OCI-LY3 (cell line): Measurements from ENCODE around the gene DPP6.

Source experiments
- H2AFZ ChIP-seq: fragments of 200-600, 300-600 bp; shearing (Covaris generic); 2 replicates; pipeline ENCODE4 v1.6.0; 2014; ENCODE audit warnings: antibody characterized with exemption, low read depth, low read length
- H3K27ac ChIP-seq: fragments of 200-600, 300-600 bp; sonication (generic); 2 replicates; pipeline ENCODE4 v1.5.1; 2014; ENCODE audit warnings: mild to moderate bottlenecking, low read length, moderate library complexity, mixed read lengths
- H3K27me3 ChIP-seq: fragments of 200-600, 300-600 bp; sonication (generic); 2 replicates; pipeline ENCODE4 v1.6.1; 2014; ENCODE audit warnings: low read depth, low read length, mixed read lengths
- H3K36me3 ChIP-seq: fragments of 200-600, 300-600 bp; sonication (generic); replicated peaks from 2 replicates; pipeline ENCODE3; 2014; ENCODE audit warnings: low read depth, low read length, mixed read lengths
- H3K4me1 ChIP-seq: fragments of 300-600, 200-600 bp; sonication (generic); 2 replicates; pipeline ENCODE4 v1.6.1; 2014; ENCODE audit warnings: low read length, mixed read lengths
- H3K4me2 ChIP-seq: fragments of 200-600, 300-600 bp; sonication (generic); 2 replicates; pipeline ENCODE4 v1.6.1; 2014; ENCODE audit warnings: low read length, mixed read lengths
- H3K4me3 ChIP-seq: fragments of 300-600, 200-600 bp; sonication (generic); 2 replicates; pipeline ENCODE4 v1.5.1; 2014; ENCODE audit warnings: antibody characterized with exemption, mild to moderate bottlenecking, low read length, moderate library complexity
- H3K79me2 ChIP-seq: fragments of 300-600, 200-600 bp; shearing (Covaris generic); 2 replicates; pipeline ENCODE4 v1.6.1; 2014; ENCODE audit warnings: mild to moderate bottlenecking, low read length, mixed read lengths
- H3K9ac ChIP-seq: fragments of 300-600, 200-600 bp; shearing (Covaris generic); 2 replicates; pipeline ENCODE4 v1.6.0; 2014; ENCODE audit warnings: mild to moderate bottlenecking, low read length, moderate library complexity
- H3K9me3 ChIP-seq: fragments of 200-600, 300-600 bp; shearing (Covaris generic); 2 replicates; pipeline ENCODE4 v1.6.1; 2014; ENCODE audit warnings: low read length, mixed read lengths; ENCODE audit not compliant: insufficient read depth
- H4K20me1 ChIP-seq: fragments of 200-600, 300-600 bp; sonication (generic); 2 replicates; pipeline ENCODE4 v1.6.1; 2016; ENCODE audit warnings: low read length, mixed read lengths; ENCODE audit not compliant: insufficient read depth
- EZH2phosphoT487 ChIP-seq: fragments of 200-600 bp; shearing (Covaris generic); IDR thresholded peaks from 2 replicates; pipeline ENCODE4 v1.6.1; 2018; ENCODE audit warnings: antibody characterized with exemption, mixed run types, low read depth
- TF ChIP-seq, protein P1 (sequence below): fragments of 200-600, 300-600 bp; sonication (generic); IDR thresholded peaks from 2 replicates; pipeline ENCODE4 v1.5.1; 2014; ENCODE audit warnings: antibody characterized with exemption, low read length, low read depth

Gene DPP6

DNA sequence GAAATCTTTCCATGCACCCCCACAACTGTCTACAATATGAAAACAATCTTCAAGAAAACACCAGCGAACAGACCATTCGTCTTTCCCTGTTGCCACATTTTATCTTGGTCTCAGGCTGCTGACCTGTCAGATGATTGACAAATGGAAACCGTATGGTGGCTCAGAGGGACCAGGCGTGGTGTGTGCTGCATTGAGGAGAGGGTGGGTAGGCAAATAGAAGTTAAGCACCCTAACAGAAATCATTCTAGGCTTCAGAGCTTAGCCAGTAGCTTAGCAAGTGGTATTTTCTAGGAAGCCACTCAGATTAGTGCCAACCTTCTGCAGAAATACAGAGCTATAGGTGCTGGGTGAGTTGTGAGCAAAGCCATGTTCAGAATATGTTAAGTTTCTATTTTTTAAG lies 114.9 kb downstream of the DPP6 start:
- no peaks in the 10 kb centered on the region for H3K9me3 ChIP-seq
- H4K20me1 ChIP-seq: no peaks in the 10 kb centered on the region
- no peaks in the 10 kb centered on the region for H3K27me3 ChIP-seq
- H3K4me3 ChIP-seq: no peak overlapping the region
- no peaks in the 10 kb centered on the region for H3K4me1 ChIP-seq
- H3K79me2 ChIP-seq: no peaks in the 10 kb centered on the region
- no peak overlapping the region for H3K4me2 ChIP-seq
- H3K27ac ChIP-seq: no peak overlapping the region
- no peak overlapping the region for H2AFZ ChIP-seq
- no peak overlapping the region for H3K9ac ChIP-seq
- H3K36me3 ChIP-seq: no peaks in the 10 kb centered on the region
- no peak for TF ChIP-seq EZH2phosphoT487
- TF ChIP-seq, protein P1, sequence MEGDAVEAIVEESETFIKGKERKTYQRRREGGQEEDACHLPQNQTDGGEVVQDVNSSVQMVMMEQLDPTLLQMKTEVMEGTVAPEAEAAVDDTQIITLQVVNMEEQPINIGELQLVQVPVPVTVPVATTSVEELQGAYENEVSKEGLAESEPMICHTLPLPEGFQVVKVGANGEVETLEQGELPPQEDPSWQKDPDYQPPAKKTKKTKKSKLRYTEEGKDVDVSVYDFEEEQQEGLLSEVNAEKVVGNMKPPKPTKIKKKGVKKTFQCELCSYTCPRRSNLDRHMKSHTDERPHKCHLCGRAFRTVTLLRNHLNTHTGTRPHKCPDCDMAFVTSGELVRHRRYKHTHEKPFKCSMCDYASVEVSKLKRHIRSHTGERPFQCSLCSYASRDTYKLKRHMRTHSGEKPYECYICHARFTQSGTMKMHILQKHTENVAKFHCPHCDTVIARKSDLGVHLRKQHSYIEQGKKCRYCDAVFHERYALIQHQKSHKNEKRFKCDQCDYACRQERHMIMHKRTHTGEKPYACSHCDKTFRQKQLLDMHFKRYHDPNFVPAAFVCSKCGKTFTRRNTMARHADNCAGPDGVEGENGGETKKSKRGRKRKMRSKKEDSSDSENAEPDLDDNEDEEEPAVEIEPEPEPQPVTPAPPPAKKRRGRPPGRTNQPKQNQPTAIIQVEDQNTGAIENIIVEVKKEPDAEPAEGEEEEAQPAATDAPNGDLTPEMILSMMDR: no peak

DNA sequence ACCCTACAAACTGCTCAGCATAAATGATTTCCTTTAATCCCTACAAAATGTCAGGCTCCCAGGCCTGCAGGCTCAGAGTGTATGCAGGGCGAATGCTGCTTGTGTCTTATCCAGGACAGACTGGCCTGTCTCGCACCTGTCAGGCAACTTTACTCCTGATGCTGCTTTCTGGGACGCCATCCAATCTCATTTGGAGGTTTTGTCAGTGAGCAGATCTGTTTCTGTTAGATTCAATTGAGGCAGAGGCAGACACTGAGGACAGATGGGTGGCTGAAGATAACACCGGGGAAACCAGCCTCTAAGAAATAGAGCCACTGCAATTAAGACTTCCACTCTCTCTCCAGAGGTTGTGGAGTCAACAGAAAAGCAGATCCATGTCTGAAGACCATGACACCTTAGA lies 115.6 kb downstream of the DPP6 start:
- H3K79me2 ChIP-seq: no peaks in the 10 kb centered on the region
- H2AFZ ChIP-seq: no peak overlapping the region
- no peaks in the 10 kb centered on the region for H3K27me3 ChIP-seq
- H3K4me3 ChIP-seq: no peak overlapping the region
- no peaks in the 10 kb centered on the region for H3K4me1 ChIP-seq
- H3K36me3 ChIP-seq: no peaks in the 10 kb centered on the region
- no peak overlapping the region for H3K9ac ChIP-seq
- H4K20me1 ChIP-seq: no peaks in the 10 kb centered on the region
- no peak overlapping the region for H3K27ac ChIP-seq
- no peak overlapping the region for H3K4me2 ChIP-seq
- H3K9me3 ChIP-seq: no peaks in the 10 kb centered on the region
- TF ChIP-seq EZH2phosphoT487: no peak
- TF ChIP-seq, protein P1: no peak

DNA sequence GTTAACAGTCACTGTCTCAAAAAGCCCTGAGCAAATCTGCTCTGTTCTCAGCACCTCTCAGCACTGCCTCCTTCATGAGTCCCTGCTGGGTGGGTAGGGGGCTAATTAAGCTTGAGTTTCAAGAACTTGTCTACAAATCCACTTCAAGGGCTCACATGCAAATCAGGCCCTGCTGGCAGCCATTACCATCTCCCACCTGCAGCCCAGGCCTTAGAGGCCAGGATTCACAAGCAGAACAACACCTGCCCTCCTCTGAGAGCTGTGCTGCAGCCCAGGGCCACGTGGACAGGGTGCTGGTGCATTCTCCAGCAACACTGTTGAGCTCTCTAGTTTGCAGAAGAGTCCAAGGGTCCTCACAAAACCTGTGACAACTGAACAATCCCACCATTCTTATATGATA lies 119.2 kb downstream of the DPP6 start:
- H2AFZ ChIP-seq: no peak overlapping the region
- H4K20me1 ChIP-seq: no peaks in the 10 kb centered on the region
- H3K27me3 ChIP-seq: no peaks in the 10 kb centered on the region
- H3K9ac ChIP-seq: no peak overlapping the region
- H3K4me2 ChIP-seq: no peak overlapping the region
- H3K27ac ChIP-seq: no peak overlapping the region
- H3K4me1 ChIP-seq: no peaks in the 10 kb centered on the region
- H3K4me3 ChIP-seq: no peak overlapping the region
- TF ChIP-seq, protein P1: no peak
- TF ChIP-seq EZH2phosphoT487: no peak
- H3K36me3 ChIP-seq: no peaks in the 10 kb centered on the region
- H3K79me2 ChIP-seq: no peaks in the 10 kb centered on the region
- H3K9me3 ChIP-seq: no peaks in the 10 kb centered on the region

DNA sequence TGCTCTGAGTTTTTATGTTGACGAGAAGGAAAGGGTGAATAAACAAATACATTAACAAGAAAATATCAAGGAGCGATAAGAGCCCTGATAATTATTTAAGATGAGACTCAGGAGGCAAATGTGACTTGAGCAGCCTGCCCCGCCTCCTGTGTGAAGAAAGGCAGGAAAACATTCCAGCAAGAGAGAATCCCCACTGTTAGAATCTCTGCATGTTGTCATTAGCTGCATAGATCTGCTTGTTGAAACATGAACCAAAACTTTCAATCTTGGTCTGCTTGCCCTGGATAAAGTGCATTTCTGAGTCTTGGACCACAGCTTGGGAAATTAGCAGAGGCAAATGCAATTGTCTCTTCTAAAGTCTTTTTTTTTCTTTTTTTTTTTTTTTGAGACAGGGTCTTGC lies 120.0 kb downstream of the DPP6 start:
- H3K27ac ChIP-seq: no peak overlapping the region
- no peaks in the 10 kb centered on the region for H3K36me3 ChIP-seq
- no peak overlapping the region for H3K4me2 ChIP-seq
- H3K9me3 ChIP-seq: no peaks in the 10 kb centered on the region
- no peaks in the 10 kb centered on the region for H3K27me3 ChIP-seq
- H4K20me1 ChIP-seq: no peaks in the 10 kb centered on the region
- TF ChIP-seq, protein P1: no peak
- TF ChIP-seq EZH2phosphoT487: no peak
- no peak overlapping the region for H3K9ac ChIP-seq
- no peaks in the 10 kb centered on the region for H3K4me1 ChIP-seq
- no peaks in the 10 kb centered on the region for H3K79me2 ChIP-seq
- H3K4me3 ChIP-seq: no peak overlapping the region
- no peak overlapping the region for H2AFZ ChIP-seq
